Activated CD4-positive, CD25-positive, alpha-beta regulatory T cell (primary cell): ENCODE data around the gene CXorf65.
A peak's percentile ranks its signal among the peaks of the same experiment; 100 is the strongest.

ENCODE experiments used
- DNase-seq, 4 experiments: peaks; one replicate each; lab custom pipeline; 2025; lab: John Stamatoyannopoulos, UW

CXorf65 gene

DNA sequence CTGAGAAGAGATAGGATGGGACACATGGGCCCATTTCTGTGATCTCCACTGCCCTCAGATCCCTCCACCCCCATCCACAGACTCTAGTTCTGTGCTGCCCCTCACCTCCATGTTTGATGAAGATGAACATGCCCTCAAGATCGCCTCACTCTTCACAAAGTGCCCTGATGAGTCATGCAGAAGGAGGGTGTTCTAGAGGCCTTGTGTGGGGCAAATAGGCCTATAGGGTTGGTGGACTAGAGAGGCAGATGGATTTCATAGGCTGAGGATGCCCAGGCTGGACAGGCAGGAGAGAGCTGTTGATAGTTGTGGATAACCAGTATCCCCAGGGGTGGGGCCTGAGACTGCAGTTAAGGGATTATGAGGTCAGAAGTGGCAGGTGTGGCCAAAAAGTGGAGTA is at the start of gene CXorf65:
TSS of gene CXorf65 (minus strand) at position 314 of the 400 bp plus-strand sequence. CDS start at position 130, 184 bp downstream.
- no peak for DNase-seq

DNA sequence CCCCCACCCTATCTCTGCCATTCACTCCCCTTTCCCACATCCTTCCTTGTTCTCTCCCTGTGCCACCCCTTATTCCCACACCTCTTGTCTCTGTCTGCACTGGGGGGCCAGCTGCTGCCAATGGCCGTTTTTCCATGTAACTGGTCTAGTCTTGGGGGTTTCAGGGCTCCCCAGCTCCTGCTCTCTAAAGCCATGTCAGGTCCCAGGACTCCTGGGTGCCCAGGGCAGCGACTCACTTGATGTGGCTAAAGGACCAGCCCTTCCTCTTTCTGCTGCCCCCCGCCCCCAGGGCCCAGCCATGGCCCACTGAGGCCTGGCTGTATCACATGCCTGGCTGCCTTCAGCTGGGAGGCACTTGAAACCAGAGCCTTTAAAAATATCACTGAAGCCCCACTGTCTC is 48.1 kb upstream of the CXorf65 start:
- no peak for DNase-seq

DNA sequence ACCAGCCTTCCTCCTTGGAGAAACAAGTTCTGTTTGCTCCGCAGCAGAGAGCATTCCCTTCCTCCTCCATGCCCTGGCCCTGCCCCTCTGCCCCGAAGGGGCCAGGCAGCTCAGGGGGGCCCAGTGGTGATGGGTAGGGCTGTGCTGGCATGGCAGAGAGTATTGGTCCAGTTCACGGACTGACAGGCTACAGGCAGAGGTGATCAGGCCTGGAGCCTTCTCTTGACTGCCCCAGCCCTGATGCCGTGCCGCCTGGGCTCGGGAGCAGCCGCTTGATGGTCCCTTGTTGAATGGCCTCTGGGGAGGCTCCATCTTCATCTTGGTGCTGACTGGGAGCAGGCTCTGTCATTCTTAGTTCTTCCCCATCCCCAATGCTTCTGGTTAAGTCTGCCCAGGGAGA is 47.7 kb upstream of the CXorf65 start:
- DNase-seq = no peak

DNA sequence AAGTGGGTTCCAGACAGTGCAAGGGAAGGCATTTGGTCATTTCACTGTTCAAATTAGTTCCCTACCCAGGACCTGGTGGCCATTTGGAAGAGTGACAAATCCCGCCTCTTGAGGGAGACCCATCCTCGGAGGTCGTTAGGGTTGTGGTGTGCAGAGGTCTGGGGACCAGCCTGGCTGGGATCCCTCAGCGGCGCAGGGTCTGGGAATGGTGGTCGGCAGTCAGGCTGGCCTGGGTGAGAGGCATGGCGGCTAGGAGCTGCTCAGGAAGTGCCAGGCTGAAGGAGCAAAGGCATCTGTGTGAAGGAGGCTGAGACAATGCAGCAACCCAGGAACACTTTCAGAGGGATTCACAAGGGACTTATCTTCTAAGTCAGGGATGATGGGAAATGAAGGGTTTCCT is 44.8 kb upstream of the CXorf65 start:
- no peak for DNase-seq

- DNase-seq = no peak
These were observed 41.7 kb upstream of the CXorf65 start for GRCh38 chrX:71148278-71148663.

GRCh38 chrX:71147496-71148277 is 41.1 kb upstream of the CXorf65 start:
- DNase-seq = no peak

DNA sequence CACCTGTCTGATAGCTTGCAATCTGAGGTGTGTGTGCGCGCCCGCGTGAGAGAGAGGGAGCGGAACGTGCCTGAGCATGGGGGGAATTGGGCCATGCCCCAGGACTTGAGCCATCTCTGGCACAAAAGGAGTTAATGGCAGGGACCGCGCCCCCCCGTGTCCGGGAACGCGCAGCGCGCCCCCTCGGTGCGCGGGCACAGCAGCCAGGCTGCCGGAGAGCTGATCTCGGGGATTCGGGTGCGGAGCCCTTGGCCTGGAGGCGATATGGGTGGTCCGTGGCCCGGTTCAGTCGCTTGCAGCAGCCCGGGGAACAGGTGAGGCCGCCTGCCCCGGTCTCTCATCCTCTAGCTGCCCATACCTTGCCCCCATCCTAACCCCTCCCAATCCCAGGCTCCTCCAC is 38.1 kb upstream of the CXorf65 start, which contains the start of gene NLGN3:
TSS of gene NLGN3 (plus strand) at position 191 of the 400 bp plus-strand sequence. CDS start 2,909 bp downstream, outside the sequence.
- DNase-seq = no peak

- no peak for DNase-seq
These were observed 37.0 kb upstream of the CXorf65 start for GRCh38 chrX:71143508-71143907.

DNA sequence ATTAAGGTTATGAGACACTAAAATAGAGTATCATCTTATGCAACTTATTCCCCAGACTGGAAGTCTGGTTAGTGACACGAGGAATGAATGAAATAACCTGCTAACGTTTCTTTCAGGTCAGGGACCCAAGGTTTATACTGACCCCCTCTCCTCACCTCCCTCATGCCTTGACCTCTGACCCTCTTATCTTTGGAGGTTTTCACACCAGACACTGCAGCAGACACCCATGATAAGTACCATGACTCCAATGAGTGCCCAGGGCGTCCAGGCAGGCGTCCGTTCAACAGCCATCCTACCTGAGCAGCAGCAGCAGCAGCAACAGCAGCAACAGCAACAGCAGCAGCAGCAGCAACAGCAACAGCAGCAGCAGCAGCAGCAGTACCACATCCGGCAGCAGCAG is 33.9 kb upstream of the CXorf65 start:
- no peak for DNase-seq

DNA sequence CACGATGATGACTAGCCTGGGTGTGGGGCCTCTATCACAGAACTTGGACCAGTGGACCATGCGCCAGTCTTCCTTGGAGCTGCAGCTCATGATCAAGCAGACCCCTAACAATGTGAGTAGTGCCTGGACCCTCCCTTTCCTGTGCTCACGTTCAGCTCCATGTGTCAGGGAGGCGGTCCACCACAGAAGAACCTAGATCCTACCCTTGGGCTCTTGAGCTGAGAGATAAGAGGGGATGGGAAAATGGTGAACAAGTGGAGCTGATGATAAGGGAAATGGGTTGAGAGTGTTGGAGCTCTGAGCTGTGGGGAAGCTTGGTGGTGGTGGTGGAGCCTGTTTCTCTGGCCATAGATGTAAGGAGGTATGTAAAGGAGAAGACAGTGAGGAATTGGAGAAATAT is 25.0 kb upstream of the CXorf65 start:
- DNase-seq = no peak

- DNase-seq = peak; percentile 36 to 57 (median 43)
These were observed 22.6 kb upstream of the CXorf65 start for GRCh38 chrX:71128915-71129765.

- DNase-seq = no peak
These were observed 21.8 kb upstream of the CXorf65 start for GRCh38 chrX:71128166-71128833.

DNA sequence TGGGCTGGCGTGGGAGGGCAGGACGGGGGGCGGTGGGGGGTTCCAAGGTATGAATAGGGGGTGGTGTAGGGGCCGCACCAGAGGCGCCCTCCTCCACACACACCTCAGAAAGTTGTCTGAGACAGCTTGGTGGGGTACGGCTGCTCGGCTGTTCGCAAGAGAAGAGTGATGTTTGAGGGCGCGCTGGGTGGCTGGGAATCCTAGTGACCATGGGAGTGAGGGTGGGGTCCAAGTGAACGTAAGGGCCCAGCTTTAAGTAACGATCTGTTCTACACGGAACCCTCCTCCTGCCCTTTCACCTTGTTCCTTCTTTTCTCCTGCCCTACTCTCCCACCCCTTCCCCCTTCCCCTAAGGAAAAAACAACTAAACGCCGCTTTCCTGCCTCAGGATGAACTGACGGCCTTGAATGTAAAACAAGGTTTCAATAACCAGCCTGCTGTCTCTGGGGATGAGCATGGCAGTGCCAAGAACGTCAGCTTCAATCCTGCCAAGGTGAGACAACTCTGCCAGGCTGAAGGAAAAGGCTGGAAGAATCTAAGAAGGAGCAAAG is 12.5 kb upstream of the CXorf65 start:
- peak in 1 of 4 experiments; percentile 3 for DNase-seq

DNA sequence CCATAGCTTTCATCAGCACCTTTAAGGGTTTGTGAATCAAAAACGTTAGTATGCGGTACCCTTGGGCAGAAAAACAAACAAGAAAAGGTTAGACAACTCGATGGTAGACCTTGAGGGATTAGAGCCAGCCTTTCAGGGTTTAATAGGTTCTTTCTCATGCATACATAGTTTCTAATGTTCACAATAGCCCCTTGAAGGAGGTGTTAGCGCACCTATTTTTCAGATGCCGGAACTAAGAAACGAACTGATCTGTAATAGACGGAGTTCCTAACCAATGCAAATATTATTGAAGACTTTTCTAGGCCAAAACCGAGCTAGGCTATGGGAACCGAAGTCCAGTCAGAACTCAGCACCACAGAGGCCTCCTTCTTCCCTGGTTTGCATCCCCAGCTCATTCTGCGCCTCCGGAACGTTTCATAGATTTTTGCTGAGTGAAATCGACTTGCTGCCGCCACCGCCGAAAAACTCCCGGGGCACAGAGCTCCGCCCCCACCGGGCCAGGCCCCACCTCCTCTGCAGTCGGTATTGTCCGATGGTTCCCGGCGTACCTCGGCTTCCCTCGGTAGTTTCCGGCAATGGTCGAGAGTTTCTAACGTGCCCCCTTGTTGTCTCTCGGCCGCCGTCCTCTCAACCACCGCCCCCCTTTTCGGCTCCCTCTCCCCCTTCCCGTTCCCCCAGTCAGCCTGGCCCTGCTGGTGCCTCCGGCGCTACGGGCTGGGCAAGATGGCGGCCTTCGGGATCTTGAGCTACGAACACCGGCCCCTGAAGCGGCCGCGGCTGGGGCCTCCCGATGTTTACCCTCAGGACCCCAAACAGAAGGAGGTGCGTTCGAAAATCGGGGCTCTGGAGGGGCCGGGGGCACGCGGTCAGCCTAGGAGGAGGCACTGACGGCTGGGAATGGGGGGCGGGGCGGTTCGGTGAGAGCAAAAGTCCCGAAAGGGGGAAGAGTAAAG is 11.8 kb upstream of the CXorf65 start, which contains the start of gene MED12:
TSS of gene MED12 (plus strand) at position 565 of the 953 bp plus-strand sequence. CDS start at position 724, 159 bp downstream.
- peak; percentile 25 to 50 (median 46) for DNase-seq

DNA sequence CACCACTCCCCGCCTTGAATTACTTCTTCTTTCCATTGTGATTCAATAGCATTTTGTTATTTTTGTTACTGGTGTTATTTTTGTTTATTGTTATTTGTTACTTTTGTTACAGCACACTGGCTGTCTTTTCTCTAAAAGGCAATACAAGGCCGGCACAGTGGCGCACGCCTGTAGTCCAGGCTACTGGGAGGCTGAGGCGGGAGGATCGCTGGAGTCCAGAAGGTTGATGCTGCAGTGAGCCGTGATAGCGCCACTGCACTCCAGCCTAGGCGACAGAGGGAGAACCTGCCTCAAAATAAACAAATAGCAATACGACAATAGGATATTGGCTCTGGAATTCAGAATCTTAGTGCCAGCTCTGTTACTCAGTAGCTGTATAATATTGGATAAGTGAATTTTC is 10.8 kb upstream of the CXorf65 start:
- DNase-seq = no peak

DNA sequence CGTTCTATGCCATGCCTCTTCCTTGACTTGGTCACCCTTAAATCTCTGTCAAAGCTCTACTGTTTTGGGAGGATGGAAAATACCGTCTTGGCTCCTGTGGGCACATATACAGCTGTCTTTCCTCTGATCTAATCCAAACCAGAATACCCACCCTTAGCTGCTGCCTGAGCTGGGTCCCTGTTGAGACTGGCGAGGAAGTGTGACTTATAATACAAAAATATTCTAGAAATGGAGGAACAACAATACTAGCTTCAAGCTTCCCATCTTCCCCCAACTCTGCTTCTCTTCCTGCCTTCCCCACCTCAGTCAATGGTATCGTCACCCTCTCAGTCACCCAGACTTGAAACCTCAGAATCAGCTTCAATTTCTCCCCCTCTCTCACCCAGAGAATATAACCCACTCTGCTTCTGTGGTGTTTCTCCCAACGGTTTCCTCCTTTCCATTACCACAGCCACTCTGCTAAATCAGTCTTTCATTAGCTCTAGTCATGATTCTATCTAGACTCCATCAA is 5.4 kb upstream of the CXorf65 start:
- no peak for DNase-seq

GRCh38 chrX:71111141-71111843 is 4.8 kb upstream of the CXorf65 start, which contains the start of gene IL2RG:
TSS of gene IL2RG (minus strand) at chrX:71111577. CDS start at chrX:71111539, 38 bp downstream.
- peak; percentile 18 to 56 (median 34) for DNase-seq

- DNase-seq = no peak
These were observed 2.5 kb upstream of the CXorf65 start for GRCh38 chrX:71109051-71109450.

GRCh38 chrX:71107762-71108360 is 1.3 kb upstream of the CXorf65 start:
- DNase-seq = peak in 2 of 4 experiments; percentile 7 to 9
